Activated CD4-positive, alpha-beta T cell treated with anti-CD3 and anti-CD28 coated beads, Interleukin-2, amount 50 U/mL, for 48 hours (primary cell): Measurements from ENCODE around the gene UGT2B7.
"Not testable (repeated sequence)": the region's sequence is repeated elsewhere in the genome, so short reads cannot be mapped to it uniquely, and the experiment has no call there.

Experiments used
- DNase-seq, 2 experiments: peaks; one replicate each; pipeline ENCODE4 v3.0.0-alpha.2; 2020

UGT2B7 gene

DNA sequence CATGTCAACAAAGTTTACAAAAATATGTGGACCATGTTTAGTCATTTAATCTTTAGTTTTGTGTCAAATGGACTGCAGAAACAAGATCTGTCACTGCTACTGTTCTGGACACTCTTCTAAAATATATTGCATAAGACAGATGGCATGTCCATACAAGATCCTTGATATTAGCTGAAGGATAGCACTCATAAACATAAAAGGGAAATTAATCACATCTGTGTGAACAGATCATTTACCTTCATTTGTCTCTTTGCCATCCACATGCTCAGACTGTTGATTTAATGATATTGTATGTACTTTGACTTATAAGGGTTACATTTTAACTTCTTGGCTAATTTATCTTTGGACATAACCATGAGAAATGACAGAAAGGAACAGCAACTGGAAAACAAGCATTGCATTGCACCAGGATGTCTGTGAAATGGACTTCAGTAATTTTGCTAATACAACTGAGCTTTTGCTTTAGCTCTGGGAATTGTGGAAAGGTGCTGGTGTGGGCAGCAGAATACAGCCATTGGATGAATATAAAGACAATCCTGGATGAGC, at the start of gene UGT2B7:
Gene UGT2B7, plus strand, starts transcription at position 364 of the 546 bp plus-strand sequence. Its CDS starts 47 bp downstream, at position 411.
- no peak for DNase-seq

DNA sequence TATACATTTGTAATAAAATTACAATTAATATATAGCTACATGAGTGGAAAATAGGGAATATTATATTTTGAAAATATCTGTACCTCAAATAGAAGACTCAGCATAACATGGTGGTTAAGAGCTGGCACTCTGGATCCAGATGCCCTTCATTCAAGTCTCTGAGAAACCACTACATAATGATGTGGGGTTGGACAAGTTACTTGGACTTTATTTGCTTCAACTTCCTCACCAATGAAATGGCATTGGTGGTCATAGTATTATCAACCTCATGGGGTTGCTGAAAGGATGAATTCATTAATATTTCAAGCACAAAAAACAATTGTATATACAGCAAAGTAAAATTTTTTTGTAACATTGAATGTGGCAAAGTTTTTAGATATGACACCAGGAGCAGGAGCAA, 46.4 kb upstream of the UGT2B7 start:
- DNase-seq, result no peak

DNA sequence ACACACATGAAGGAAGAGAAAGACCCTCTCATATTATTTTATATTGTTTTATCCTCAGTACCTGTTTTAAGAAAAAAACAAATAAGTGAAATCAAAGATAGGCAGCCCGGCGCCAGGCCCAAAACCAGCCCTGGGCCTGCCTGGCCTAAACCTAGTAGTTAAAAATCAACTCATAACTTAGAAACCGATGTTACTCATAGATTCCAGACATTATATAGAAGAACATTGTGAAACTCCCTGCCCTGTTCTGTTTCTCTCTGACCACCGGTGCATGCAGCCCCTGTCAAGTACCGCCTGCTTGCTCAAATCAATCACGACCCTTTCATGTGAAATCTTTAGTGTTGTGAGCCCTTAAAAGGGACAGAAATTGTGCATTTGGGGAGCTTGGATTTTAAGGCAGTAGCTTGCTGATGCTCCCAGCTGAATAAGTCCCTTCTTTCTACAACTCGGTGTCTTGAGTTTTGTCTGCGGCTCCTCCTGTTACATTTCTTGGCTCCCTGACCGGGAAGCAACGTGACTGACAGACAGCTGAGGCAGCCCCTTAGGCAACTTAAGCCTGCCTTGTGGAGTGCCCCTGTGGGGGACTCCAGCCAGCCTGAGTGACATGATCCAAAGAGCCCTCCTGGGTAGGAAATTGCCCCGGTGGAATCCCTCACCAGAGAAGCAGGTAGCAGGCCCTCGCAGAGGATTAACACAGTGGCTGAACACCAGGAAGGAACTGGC, 45.3 kb upstream of the UGT2B7 start:
- not testable (repeated sequence) for DNase-seq

DNA sequence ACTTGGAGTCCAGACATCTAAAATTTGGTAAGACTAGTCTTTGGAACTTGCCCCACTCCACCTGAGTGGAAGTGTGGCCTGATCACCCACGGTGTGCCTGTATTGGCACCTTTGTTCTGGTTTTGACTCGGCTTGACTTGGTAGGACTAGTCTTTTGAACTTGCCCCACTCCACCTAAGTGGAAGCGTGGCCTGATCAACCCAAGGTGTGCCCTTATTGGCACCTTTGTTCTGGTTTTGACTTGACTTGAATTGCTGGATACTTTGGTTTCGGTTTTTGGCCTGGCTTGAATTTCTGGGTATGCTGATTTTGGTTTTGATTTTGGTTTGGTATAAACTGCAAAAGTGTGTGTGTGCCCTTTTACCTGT, 44.7 kb upstream of the UGT2B7 start:
- no peak for DNase-seq

DNA sequence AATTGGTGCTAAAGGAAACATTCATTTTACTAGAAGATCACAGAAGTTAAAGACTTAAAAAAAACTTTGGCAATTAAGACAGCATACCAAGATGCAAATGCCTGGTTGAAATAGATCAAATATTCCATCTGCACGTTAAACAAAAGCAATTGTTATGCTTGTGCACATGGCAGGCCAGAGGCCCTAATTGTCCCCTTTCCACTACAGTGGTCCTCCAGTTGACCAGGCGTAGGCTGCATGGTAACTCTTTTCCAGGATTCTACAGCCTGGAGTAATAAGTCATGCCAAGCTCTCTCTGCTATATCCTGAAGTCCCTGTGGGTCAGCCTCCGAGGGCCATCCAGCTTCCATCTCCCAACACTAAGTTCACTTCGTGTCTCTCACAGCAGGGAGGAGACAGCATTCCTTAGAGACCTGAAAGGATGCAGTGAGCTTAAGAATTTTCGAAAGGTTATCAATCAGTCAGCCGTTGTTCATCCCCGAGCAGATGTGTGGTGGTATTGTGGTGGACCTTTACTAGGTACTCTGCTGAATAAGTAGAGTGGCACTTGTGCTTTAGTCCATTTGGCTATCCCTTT, 42.9 kb upstream of the UGT2B7 start:
- not testable (repeated sequence) for DNase-seq

DNA sequence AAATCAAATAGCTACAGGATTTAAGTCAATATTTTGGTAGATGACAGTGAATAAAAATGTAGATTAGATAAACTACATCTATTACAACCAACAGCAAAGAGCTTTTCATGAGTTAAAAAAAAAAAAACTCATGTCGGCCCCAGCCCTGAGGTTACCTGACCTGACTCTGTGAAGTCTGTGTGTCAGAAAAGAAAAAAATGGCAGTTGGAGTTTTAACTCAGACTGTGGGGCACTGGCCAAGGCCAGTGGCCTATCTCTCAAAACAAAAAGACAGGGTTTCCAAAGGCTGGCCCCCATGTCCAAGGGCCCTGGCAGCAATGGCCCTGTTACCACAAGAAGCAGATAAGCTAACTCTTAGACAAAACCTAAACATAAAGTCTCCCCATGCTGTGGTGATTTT, 42.2 kb upstream of the UGT2B7 start:
- not testable (repeated sequence) for DNase-seq

DNA sequence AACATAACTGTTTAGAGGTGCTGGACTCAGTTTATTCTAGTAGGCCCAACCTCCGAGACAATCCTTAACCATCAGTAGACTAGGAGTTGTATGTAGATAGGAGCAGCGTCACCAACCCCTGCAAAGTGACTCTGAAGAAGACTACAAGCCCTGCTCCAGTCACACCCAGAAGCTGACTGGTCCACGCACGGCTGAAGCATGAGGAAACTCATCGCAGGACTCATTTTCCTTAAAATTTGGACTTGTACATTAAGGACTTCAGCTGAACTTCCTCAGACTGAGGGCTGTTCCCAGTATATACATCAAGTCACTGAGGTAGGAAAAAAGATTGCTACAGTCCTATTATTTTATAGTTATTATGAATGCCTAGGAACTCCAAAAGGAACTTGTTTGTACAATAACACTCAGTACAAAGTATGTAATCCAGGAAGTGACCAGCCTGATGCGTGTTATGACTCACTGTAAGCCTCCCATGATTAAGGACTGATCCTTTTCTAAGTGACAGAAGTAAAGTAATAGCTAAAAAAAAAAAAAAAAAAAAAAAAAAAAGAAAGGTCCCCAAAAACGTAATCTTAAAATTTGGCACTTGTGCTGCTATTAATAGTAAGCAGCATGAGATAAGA, 41.6 kb upstream of the UGT2B7 start:
- no peak for DNase-seq

DNA sequence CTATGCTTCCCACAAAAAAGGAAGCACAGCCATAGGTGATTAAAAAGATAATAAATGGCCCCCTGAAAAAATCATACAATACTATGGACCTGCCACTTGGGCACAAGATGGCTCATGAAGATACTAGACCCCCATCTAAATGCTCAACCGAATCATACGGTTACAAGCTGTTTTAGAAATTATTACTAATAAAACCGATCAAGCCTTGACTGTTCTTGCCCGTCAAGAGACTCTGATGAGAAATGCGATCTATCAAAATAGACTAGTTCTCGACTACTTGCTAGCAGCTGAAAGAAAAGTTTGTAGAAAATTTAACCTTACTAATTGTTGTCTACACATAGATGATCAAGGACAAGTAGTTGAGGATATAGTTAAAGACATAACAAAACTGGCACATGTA, 40.1 kb upstream of the UGT2B7 start:
- no peak for DNase-seq

DNA sequence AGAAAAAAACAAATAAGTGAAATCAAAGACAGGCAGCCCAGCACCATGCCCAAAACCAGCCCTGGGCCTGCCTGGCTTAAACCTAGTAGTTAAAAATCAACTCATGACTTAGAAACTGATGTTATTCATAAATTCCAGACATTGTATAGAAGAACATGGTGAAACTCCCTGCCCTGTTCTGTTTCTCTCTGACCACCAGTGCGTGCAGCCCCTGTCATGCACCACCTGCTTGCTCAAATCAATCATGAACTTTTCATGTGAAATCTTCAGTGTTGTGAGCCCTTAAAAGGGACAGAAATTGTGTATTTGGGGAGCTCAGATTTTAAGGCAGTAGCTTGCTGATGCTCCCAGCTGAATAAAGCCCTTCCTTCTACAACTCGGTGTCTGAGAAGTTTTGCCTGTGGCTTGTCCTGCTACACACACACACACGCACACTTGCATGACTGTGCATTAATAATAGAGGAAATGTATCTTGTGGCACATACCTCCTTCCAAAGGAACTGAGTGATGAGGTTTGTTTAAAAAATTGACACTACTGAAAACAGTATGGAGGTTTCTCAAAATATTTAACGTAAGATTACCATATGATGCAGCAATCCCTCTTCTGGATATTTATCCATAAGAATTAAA, 39.2 kb upstream of the UGT2B7 start:
- no peak for DNase-seq

DNA sequence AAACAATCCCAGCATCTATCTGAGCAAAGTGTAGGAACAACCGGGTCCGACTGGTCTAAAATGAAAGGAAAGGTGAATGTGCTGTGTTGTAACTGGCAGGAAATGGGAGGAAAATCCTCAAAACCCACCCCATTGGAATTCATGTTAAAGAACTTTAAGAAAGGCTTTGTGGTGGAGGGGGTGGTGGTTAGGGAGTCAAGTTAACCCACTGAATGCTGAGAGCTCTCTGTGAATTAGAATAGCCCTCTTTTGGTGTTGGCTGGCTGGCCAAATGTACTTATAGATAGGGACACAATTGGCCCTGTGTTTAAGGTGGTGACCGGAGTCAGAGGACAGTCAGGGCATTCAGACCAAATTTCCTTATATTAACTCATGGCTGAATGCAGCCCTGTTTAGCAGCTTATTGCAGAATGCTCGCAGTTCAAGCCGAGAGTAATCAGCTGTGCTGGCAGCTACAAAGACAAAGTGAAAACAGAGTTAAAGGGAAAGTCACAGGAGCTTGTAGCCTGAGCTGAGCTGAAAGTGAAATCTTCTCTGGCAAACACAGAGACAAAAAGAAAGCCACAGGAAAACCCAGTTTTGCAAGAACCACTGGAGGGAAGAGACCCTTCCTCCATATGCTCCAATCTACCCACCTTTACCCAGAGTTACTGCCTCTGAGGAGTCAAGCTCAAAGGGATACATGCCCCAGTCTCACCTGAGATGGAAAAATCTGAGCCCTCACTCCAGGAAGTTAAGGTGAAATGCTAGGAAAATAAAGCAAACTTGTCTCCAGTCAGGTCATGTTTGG, 38.5 kb upstream of the UGT2B7 start:
- DNase-seq, result no peak

DNA sequence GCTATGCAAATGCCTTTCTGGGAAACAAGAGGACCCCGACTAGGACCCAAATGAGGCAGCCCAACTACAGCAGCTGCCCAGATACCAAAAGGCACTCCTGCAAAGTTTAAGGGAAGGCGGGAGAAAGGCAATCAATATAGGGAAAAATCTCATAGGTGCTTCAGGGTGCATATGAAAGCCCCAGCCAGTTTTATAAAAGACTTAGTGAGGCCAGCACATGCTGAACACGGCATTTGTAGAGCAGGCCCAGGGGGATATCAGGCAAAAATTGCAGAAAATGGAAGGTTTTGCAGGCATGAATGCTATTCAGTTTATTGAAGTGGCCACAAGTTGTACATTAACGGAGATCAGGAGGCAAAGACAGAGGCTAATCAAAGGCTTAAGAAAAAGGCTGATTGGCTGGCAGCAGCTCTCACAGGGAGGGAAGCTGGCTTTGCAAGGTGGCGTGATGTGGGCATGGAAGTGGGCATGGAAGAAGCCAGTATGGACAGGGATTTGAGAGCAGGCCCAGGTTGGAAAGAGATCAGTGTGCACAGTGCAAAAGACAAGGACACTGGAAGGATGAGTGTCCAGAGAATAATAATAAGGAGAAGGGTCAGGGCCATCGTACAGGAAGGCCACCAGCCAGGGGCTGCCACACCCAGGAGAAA, 37.7 kb upstream of the UGT2B7 start:
- no peak for DNase-seq

DNA sequence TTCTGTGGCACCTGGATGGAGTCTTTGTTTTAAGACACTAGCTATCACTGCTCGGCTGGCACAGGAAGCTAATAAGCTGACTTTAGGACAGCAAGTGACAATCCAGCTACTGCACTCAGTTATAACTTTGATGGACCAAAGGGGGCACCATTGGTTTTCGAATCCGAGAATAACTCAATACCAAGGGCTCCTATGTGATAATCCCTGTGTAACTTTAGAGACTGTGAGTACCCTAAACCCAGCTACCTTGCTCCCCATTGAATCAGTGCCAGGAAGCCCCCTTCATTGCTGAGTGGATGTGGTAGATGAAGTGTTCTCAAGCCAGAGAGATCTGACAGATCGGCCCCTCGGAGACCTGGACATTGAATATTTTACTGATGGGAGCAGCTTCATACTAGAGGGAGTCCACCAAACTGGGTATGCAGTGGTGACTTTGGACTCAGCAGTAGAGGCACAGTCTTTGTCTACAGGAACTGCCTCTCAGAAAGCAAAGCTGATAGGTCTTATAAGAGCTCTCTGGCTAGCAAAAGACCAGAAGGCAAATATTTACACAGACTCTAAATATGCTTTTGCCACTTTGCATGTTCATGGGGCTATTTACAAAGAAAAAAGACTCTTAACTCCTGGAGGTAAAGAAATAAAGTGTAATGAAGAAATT, 35.5 kb upstream of the UGT2B7 start:
- no peak for DNase-seq

DNA sequence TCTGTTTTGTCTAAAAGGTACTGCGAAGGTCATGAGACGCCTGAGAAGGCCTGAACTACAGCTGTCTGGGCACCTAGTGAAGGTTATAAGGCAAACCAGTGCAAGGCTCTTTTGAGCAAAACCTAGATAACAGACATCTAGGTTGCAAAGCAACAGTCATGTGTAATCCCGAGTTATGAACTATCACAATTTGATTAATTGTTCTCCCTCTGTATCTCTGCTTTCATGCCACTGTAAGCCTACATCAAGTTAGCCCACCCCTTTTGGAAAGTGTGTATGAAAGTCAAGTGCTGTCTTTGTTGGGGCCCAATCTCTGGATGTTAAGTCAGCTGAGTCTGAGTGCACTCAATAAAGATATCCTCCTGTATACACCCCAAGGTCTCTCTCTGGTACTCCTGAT, 31.9 kb upstream of the UGT2B7 start:
- DNase-seq, result no peak

DNA sequence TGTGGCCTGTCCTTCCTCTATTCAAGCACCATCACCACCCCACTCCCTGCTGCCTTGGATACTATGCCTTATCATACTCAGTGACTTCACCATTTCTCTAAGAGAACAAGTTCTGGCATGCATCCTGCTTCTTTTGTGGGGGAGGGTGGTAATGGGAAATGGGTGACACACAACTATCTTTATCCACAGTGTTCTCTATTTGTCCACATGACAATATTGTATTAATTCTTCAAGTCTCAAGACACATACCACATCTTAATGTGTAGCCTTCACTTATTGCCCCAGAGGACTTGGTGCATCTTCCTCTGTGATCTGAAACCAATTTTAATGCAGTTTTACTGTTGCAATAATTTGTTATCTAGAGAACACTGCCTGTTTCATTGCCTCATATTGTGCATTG, 29.3 kb upstream of the UGT2B7 start:
- DNase-seq, result no peak

DNA sequence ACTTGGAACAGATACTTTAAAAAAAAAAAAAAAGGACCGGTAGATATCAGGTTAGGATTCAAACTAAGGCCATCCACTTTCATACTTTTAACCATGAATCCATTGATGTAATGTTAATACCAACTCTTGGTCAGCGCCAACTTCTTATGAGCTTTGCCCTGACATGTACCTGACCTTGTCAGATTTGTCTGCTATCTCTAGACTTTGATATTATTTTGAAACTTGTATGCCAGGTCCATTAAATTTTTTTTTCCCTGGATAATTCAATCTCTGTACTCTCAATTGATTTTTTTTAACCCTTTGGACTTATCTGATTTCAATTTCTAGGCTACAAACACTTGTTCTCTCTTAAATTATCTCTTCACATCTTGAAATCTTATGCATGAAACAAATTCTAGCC, 27.2 kb upstream of the UGT2B7 start:
- no peak for DNase-seq

DNA sequence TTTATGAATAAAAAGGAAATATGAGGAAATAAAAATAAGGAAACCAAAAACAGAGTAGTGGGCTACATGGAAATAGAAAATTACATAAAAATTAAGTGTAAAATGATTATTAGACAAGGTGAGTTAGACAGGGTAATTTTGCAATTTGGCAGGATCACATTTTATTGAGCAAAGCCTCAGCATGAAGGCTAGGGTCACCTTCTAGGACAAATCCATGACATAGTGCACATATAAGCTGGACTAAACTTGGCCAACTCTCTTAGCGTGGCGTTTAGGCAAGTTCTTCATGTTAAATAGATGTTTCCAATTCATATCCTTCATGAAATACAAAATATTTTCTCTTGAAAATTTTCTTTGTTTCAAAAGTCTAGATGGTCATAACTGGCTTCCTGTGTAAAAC, 25.7 kb upstream of the UGT2B7 start:
- no peak for DNase-seq

DNA sequence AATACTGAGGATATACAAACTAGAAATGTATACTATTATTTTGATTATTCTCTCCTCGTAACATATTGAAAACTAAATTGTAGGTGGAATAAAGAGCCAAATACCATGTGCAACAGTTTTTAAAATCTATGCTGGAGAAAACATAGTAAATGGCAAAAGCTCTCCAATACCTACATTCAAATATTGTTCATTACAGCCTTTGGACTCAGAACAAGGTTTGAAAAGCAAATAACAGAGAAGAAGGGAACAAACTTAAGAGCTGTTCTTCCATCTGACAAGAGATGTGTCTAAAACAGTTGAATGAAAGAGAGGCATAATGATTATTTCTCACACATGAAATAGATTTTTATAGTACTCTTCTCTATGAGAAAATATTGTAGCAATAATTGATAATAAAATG, 25.0 kb upstream of the UGT2B7 start:
- no peak for DNase-seq

DNA sequence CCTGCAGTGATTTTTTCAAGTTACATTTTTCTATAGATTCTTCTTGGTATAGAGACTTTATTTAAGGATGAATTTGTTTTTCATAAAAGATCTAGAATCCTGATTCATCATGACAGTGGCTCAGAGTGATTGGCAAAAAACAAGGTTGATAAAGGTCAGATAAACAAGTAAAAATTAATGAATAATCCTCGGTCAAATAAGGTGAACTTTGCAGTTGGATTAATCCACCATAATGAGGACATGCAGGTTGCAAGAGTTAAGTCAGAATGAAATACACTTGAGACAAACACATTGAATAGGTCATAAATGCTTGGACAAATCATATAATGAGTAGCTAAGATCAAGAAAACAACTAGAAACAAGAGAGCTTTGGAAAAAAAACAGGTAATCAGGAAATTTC, 22.9 kb upstream of the UGT2B7 start:
- DNase-seq, result no peak

DNA sequence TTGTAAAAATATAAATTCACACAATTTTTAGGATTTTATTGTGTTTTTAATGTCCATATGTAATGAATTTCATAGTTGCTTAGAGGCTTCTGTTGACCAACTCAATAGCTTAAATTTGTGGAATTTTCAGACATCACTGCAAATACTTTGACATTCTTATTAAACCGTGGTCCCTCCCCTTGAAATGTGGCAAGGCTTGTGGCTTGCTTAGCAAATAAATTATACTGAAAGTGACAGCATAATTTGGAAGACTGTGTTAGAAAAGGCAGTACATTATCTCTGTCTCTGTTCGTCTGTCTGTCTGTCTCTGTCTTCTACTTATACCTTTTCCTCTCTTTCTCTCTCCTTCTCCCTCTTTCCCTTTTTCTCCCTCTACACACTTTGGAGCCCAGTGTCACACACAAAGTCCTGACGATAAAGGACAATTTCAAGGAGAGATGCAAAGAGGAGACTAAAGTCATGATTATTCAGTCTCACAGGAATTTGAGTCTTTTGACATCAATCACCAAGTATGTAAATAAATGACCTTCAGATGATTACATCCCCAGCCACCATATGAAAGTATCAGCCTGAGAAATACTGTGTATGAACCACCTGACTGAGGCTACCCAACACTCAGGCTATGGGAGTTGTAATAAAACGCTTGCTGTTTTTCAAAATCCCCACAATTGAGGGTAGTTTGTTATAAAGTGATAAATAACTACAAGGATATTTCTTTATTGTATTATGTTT, 21.0 kb upstream of the UGT2B7 start:
- DNase-seq, result no peak

DNA sequence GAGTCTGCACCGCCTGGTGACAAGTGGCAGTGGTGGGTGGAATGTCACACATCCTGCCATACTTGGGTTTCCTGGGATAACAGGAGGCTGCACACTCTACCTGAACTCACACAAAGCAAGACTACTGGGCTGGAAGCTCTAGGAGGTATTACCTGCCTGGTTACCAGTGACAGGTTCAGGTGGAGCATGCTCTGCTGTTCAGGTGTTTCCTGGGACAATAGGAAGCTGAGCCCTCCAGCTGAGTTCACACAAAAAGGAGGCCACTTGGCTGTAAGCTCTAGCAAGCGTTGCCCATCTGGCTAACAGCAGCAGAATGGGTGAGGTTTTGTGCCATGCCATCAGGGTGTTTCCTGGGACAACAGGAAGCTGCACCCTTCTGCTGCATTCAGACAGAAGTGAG, 17.4 kb upstream of the UGT2B7 start:
- no peak for DNase-seq

DNA sequence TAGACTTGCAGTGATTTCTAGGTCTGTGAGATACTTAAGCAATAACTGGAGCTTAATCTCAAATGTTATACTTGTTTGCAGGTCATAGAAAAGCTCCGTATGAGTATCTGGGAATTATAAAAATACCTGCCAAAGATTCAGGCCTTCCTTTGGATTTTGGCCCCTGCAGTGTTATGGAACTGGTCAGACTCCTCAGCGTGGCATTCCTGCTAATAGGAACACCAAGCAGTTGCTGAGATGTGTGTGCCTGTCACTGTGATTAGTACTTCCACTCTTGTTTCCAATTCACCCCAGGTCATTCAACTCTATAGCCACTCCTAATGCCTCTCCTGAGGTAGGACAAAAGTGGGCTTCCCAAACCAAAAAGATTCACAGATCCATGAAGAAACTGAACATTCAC, 7.8 kb upstream of the UGT2B7 start:
- no peak for DNase-seq
